Panc1 (cell line): ENCODE data around the gene ZNF300. TPM values are rescaled to one million over a fixed set of nuclear protein-coding genes. Genes with fewer than 3 reads are reported as not detected.
"Not testable (repeated sequence)": the region's sequence is repeated elsewhere in the genome, so short reads cannot be mapped to it uniquely, and the experiment has no call there.

Source experiments
- ATAC-seq: fragments of 200-7000 bp; cut with Tn5 transposase; 2 replicates; pipeline ENCODE4 v1.9.1; 2020; ENCODE audit warnings: mild to moderate bottlenecking, moderate library complexity
- BruUV-seq: library from RNA; stranded (reverse); fragments of 400-500 nt; replicated peaks from 2 replicates; lab custom pipeline; 2021; lab: Mats Ljungman, UMichigan
- CTCF ChIA-PET: fragments of 300-600 bp; sonication (Branson Sonifier 250); formaldehyde crosslinking; loops from one replicate; lab custom pipeline; 2022; ENCODE audit warnings: antibody characterized with exemption; lab: Charles Lee
- POLR2A ChIA-PET: fragments of 300-600 bp; sonication (Branson Sonifier 250); formaldehyde crosslinking; loops from one replicate; lab custom pipeline; 2022; ENCODE audit warnings: antibody characterized with exemption; lab: Charles Lee
- DNase-seq: peaks from one replicate; pipeline ENCODE4 v3.0.0-alpha.2; 2010; ENCODE audit warnings: low read depth, low spot score
- H3K27ac ChIP-seq: 2 replicates; pipeline ENCODE4 v1.5.1; 2011; ENCODE audit warnings: mild to moderate bottlenecking, low read length, inconsistent platforms
- H3K27me3 ChIP-seq: fragments of 200-500 bp; sonication (Bioruptor generic); 2 replicates; pipeline ENCODE4 v1.6.0; 2014; ENCODE audit warnings: low read length, inconsistent platforms; ENCODE audit not compliant: control insufficient read depth, insufficient read depth
- H3K36me3 ChIP-seq: fragments of 200-500 bp; sonication (Bioruptor generic); 2 replicates; pipeline ENCODE4 v1.5.1; 2014; ENCODE audit warnings: inconsistent platforms, mild to moderate bottlenecking, low read length, moderate library complexity; ENCODE audit not compliant: control insufficient read depth, insufficient read depth
- H3K4me1 ChIP-seq: 2 replicates; pipeline ENCODE4 v1.5.1; 2011; ENCODE audit warnings: inconsistent platforms, mild to moderate bottlenecking, low read length, moderate library complexity; ENCODE audit not compliant: control insufficient read depth, insufficient read depth
- H3K4me3 ChIP-seq, 2 experiments: 2 replicates each; pipeline ENCODE4 v1.5.1; 2011 to 2012; ENCODE audit warnings: low read depth in 2 of 2, low read length in 2 of 2, mild to moderate bottlenecking in 2 of 2, inconsistent platforms in 1 of 2, moderate library complexity in 1 of 2
- H3K9me3 ChIP-seq: fragments of 200-500 bp; sonication (Bioruptor generic); 2 replicates; pipeline ENCODE4 v1.5.1; 2014; ENCODE audit warnings: low read depth, mild to moderate bottlenecking, inconsistent platforms, low read length, moderate library complexity; ENCODE audit not compliant: control insufficient read depth, insufficient read depth
- CTCF ChIP-seq: fragments of 450-650 bp; IDR thresholded peaks from 2 replicates; pipeline ENCODE4 v1.5.1; 2017; ENCODE audit warnings: mild to moderate bottlenecking
- POLR2AphosphoS5 ChIP-seq: IDR thresholded peaks from 2 replicates; pipeline ENCODE4 v1.6.1; 2012; ENCODE audit warnings: mild to moderate bottlenecking, low read depth, low read length, moderate library complexity
- SIN3A ChIP-seq: IDR thresholded peaks from 2 replicates; pipeline ENCODE4 v1.6.1; 2012; ENCODE audit warnings: low read depth, mild to moderate bottlenecking, low read length, moderate library complexity, borderline replicate concordance; ENCODE audit not compliant: insufficient read depth
- TCF7L2 ChIP-seq: IDR thresholded peaks from 2 replicates; pipeline ENCODE4 v1.6.1; 2011; ENCODE audit warnings: mild to moderate bottlenecking, low read depth, low read length, inconsistent platforms
- in situ Hi-C: cut with HindIII; loops from 2 replicates; pipeline ENCODE4 v1.10.0; 2016; ENCODE audit warnings: low sequenced_read_pairs, low pct_unique_long_range_greater_than_20kb
- intact Hi-C: fragments of 100-400 bp; cut with micrococcal nuclease; formaldehyde crosslinking; loops from one replicate; pipeline ENCODE4 v1.10.0; 2022; ENCODE audit not compliant: unreplicated experiment
- total RNA-seq: library from RNA; stranded (reverse); gene quantifications from one replicate; pipeline ENCODE4 v1.2.1, GENCODE V29; 2021; ENCODE audit not compliant: unreplicated experiment
- TF ChIP-seq, protein P1 (sequence below), 2 experiments: IDR thresholded peaks; 2 replicates each; pipeline ENCODE4 v1.6.1; 2011 to 2012; ENCODE audit warnings: low read depth in 2 of 2, control low read depth in 1 of 2, low read length in 1 of 2, mild to moderate bottlenecking in 1 of 2, moderate library complexity in 1 of 2; ENCODE audit not compliant: insufficient read depth in 1 of 2

ZNF300 gene
- total RNA-seq, 1 experiment from 2014 or later, result 0.05 TPM

- intact Hi-C loops, H3K9me3 ChIP-seq, H3K27me3 ChIP-seq, CTCF ChIA-PET, BruUV-seq, ATAC-seq, H3K4me3 ChIP-seq, POLR2A ChIA-PET, H3K27ac ChIP-seq, H3K4me1 ChIP-seq, in situ Hi-C loops, DNase-seq, H3K36me3 ChIP-seq: not testable (repeated sequence)
These were observed 48.1 kb downstream of the ZNF300 start for GRCh38 chr5:150856700-150857099.

GRCh38 chr5:150853561-150853960 is 51.2 kb downstream of the ZNF300 start:
- TF ChIP-seq, protein P1, sequence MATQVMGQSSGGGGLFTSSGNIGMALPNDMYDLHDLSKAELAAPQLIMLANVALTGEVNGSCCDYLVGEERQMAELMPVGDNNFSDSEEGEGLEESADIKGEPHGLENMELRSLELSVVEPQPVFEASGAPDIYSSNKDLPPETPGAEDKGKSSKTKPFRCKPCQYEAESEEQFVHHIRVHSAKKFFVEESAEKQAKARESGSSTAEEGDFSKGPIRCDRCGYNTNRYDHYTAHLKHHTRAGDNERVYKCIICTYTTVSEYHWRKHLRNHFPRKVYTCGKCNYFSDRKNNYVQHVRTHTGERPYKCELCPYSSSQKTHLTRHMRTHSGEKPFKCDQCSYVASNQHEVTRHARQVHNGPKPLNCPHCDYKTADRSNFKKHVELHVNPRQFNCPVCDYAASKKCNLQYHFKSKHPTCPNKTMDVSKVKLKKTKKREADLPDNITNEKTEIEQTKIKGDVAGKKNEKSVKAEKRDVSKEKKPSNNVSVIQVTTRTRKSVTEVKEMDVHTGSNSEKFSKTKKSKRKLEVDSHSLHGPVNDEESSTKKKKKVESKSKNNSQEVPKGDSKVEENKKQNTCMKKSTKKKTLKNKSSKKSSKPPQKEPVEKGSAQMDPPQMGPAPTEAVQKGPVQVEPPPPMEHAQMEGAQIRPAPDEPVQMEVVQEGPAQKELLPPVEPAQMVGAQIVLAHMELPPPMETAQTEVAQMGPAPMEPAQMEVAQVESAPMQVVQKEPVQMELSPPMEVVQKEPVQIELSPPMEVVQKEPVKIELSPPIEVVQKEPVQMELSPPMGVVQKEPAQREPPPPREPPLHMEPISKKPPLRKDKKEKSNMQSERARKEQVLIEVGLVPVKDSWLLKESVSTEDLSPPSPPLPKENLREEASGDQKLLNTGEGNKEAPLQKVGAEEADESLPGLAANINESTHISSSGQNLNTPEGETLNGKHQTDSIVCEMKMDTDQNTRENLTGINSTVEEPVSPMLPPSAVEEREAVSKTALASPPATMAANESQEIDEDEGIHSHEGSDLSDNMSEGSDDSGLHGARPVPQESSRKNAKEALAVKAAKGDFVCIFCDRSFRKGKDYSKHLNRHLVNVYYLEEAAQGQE (IDR thresholded peaks at IDR 0.05; ENCODE audit: insufficient read depth in 1 of 2, low read depth in 2 of 2, low read length in 1 of 2), result no peak
- TF ChIP-seq TCF7L2 (no peak), POLR2AphosphoS5 (no peak), CTCF (no peak), SIN3A (no peak)
- ATAC-seq (no peak), DNase-seq (no peak)
- no peak overlapping the region for H3K4me3 ChIP-seq
- no peaks in the 10 kb centered on the region for H3K36me3 ChIP-seq
- H3K27ac ChIP-seq, result no peak overlapping the region
- POLR2A ChIA-PET, result interaction anchor here (0.6 kb wide), 1 partner anchor 300 kb away, joined by 3 read pairs; no protein-coding TSS in a partner anchor
- H3K27me3 ChIP-seq, result no peaks in the 10 kb centered on the region
- H3K9me3 ChIP-seq, result peaks cover 7% of the 10 kb centered on the region; the same call in 1 of the 2 replicates
- no peaks in the 10 kb centered on the region for H3K4me1 ChIP-seq
- in situ Hi-C loops, result no loop called here
- BruUV-seq, result no TSS peak
- intact Hi-C loops, result no loop called here
- CTCF ChIA-PET, result no interaction called here

DNA sequence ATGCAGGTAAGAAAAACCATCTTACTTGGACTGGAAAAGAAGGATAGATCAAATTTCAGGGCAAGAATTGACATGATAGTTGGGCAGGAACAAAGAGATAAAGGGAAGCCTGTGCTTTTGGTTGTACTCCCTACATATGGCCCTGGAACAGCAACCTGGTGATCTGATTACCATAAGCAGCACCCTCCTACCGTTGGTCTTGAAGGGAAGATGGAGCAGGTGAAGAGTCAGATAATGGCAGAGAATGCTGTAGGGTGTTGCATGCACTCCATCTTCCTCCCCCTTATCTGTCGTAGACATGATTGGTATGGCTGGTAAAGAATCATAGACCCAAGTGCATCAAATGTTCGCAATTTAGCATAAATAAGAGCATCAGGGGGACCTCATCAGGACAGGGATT is 53.7 kb downstream of the ZNF300 start:
- Histone ChIP-seq H3K36me3 (no peaks in the 10 kb centered on the region), H3K27ac (no peak overlapping the region), H3K4me3 (no peak overlapping the region), H3K27me3 (no peaks in the 10 kb centered on the region), H3K9me3 (peaks cover 7% of the 10 kb centered on the region; the same call in 1 of the 2 replicates), H3K4me1 (peaks cover 5% of the 10 kb centered on the region; the same call in 1 of the 2 replicates)
- in situ Hi-C loops (no loop called here), intact Hi-C loops (no loop called here)
- ChIA-PET CTCF (no interaction called here), POLR2A (no interaction called here)
- DNase-seq (no peak), ATAC-seq (no peak)
- no TSS peak for BruUV-seq
- TF ChIP-seq TCF7L2 (no peak), CTCF (no peak), POLR2AphosphoS5 (no peak), SIN3A (no peak)
- TF ChIP-seq, protein P1 (IDR thresholded peaks at IDR 0.05; ENCODE audit: insufficient read depth in 1 of 2, low read depth in 2 of 2, low read length in 1 of 2), result no peak
